UCSD-AML1 (cell line): ENCODE data around the gene EDEM1.
"Not testable (repeated sequence)": the region's sequence is repeated elsewhere in the genome, so short reads cannot be mapped to it uniquely, and the experiment has no call there.

Experiments
- DNase-seq: peaks from one replicate; lab custom pipeline; 2025; ENCODE audit not compliant: unreplicated experiment; lab: John Stamatoyannopoulos, UW

Gene EDEM1

GRCh38 chr3:5227812-5228211 is 40.3 kb downstream of the EDEM1 start:
- DNase-seq: no peak

- DNase-seq: no peak
These were observed 41.9 kb downstream of the EDEM1 start for GRCh38 chr3:5229414-5229813.

GRCh38 chr3:5231074-5231473 is 43.6 kb downstream of the EDEM1 start:
- DNase-seq: no peak

- DNase-seq: no peak
These were observed 44.0 kb downstream of the EDEM1 start for GRCh38 chr3:5231487-5231886.

- DNase-seq: no peak
These were observed 45.1 kb downstream of the EDEM1 start for GRCh38 chr3:5232570-5232969.

- DNase-seq: no peak
These were observed 45.5 kb downstream of the EDEM1 start for GRCh38 chr3:5233026-5233425.

GRCh38 chr3:5235655-5236054 is 48.1 kb downstream of the EDEM1 start:
- no peak for DNase-seq

GRCh38 chr3:5238545-5238944 is 51.0 kb downstream of the EDEM1 start:
- DNase-seq: no peak

GRCh38 chr3:5239602-5240001 is 52.1 kb downstream of the EDEM1 start:
- DNase-seq: no peak

GRCh38 chr3:5240740-5241139 is 53.2 kb downstream of the EDEM1 start:
- DNase-seq: no peak

GRCh38 chr3:5242785-5243184 is 55.3 kb downstream of the EDEM1 start:
- not testable (repeated sequence) for DNase-seq

GRCh38 chr3:5245927-5246326 is 58.4 kb downstream of the EDEM1 start:
- peak; percentile 31 for DNase-seq

- no peak for DNase-seq
These were observed 61.3 kb downstream of the EDEM1 start for GRCh38 chr3:5248822-5249221.

GRCh38 chr3:5250467-5251195 is 63.1 kb downstream of the EDEM1 start:
- DNase-seq: no peak

GRCh38 chr3:5251196-5251583 is 63.7 kb downstream of the EDEM1 start:
- DNase-seq: no peak

- no peak for DNase-seq
These were observed 64.6 kb downstream of the EDEM1 start for GRCh38 chr3:5252131-5252530.

GRCh38 chr3:5254281-5255048 is 67.0 kb downstream of the EDEM1 start:
- no peak for DNase-seq

- no peak for DNase-seq
These were observed 68.2 kb downstream of the EDEM1 start for GRCh38 chr3:5255404-5256344.

GRCh38 chr3:5258526-5258925 is 71.0 kb downstream of the EDEM1 start:
- DNase-seq: no peak

GRCh38 chr3:5260992-5261501 is 73.5 kb downstream of the EDEM1 start:
- DNase-seq: no peak

GRCh38 chr3:5262507-5262906 is 75.0 kb downstream of the EDEM1 start:
- DNase-seq: no peak
